Measurements from ENCODE around the gene EIF1. TPM values are rescaled to one million over a fixed set of nuclear protein-coding genes. Genes with fewer than 3 reads are reported as not detected.
A peak's percentile ranks its signal among the peaks of the same experiment; 100 is the strongest.

EIF1 gene
- total RNA-seq, 4 donors from 2014 or later, result 238 to 471 (median 430) TPM

- 42% methylated on average over 5 of the region's 5 CpGs for WGBS
- TF ChIP-seq POLR2A (IDR thresholded peaks at IDR 0.05) (no peak), CTCF (IDR thresholded peaks at IDR 0.05) (no peak), EP300 (IDR thresholded peaks at IDR 0.05) (no peak), POLR2AphosphoS5 (IDR thresholded peaks at IDR 0.05) (no peak)
- Histone ChIP-seq H3K27me3 (peaks cover 52% of the 10 kb centered on the region), H3K4me3 (no peak overlapping the region), H3K4me1 (peaks cover 36% of the 10 kb centered on the region), H3K27ac (no peak overlapping the region), H3K9me3 (no peaks in the 10 kb centered on the region), H3K36me3 (no peaks in the 10 kb centered on the region)
- DNase-seq (ENCODE audit: low spot score in 2 of 2), result no peak
These were observed 49.0 kb downstream of the EIF1 start for GRCh38 chr17:41737680-41738023.

- H3K4me3 ChIP-seq, result no peak overlapping the region
- H3K36me3 ChIP-seq, result no peaks in the 10 kb centered on the region
- DNase-seq (ENCODE audit: low spot score in 2 of 2), result peak in 1 of 2 donors; percentile 86
- no peak for TF ChIP-seq POLR2A (IDR thresholded peaks at IDR 0.05)
- peak; percentile 96 to 99 for TF ChIP-seq CTCF (IDR thresholded peaks at IDR 0.05)
- TF ChIP-seq EP300 (IDR thresholded peaks at IDR 0.05), result no peak
- H3K27me3 ChIP-seq, result peaks cover 46% of the 10 kb centered on the region
- H3K4me1 ChIP-seq, result peaks cover 36% of the 10 kb centered on the region
- H3K27ac ChIP-seq, result no peak overlapping the region
- H3K9me3 ChIP-seq, result no peaks in the 10 kb centered on the region
- WGBS, result 32% methylated on average over 9 of the region's 10 CpGs
These were observed 49.6 kb downstream of the EIF1 start for GRCh38 chr17:41738077-41738800.

GRCh38 chr17:41738801-41739112 is 50.1 kb downstream of the EIF1 start:
- no peak overlapping the region for H3K4me3 ChIP-seq
- H3K27me3 ChIP-seq, result peaks cover 41% of the 10 kb centered on the region
- H3K36me3 ChIP-seq, result no peaks in the 10 kb centered on the region
- DNase-seq (ENCODE audit: low spot score in 2 of 2), result no peak
- H3K4me1 ChIP-seq, result peaks cover 31% of the 10 kb centered on the region
- WGBS, result 91% methylated on average over 5 of the region's 5 CpGs
- H3K27ac ChIP-seq, result no peak overlapping the region
- H3K9me3 ChIP-seq, result no peaks in the 10 kb centered on the region
- no peak for TF ChIP-seq POLR2AphosphoS5 (IDR thresholded peaks at IDR 0.05)

- Histone ChIP-seq H3K9me3 (no peaks in the 10 kb centered on the region), H3K4me3 (no peak overlapping the region), H3K27ac (no peak overlapping the region), H3K27me3 (peaks cover 31% of the 10 kb centered on the region), H3K4me1 (peaks cover 21% of the 10 kb centered on the region), H3K36me3 (no peaks in the 10 kb centered on the region)
- TF ChIP-seq EP300 (IDR thresholded peaks at IDR 0.05), result no peak
- TF ChIP-seq POLR2AphosphoS5 (IDR thresholded peaks at IDR 0.05), result no peak
- TF ChIP-seq POLR2A (IDR thresholded peaks at IDR 0.05), result no peak
- TF ChIP-seq CTCF (IDR thresholded peaks at IDR 0.05), result no peak
- WGBS, result 73% methylated on average over 7 of the region's 9 CpGs
- DNase-seq (ENCODE audit: low spot score in 2 of 2), result no peak
These were observed 51.1 kb downstream of the EIF1 start for GRCh38 chr17:41739661-41740352.

- Histone ChIP-seq H3K9me3 (no peaks in the 10 kb centered on the region), H3K27me3 (peaks cover 24% of the 10 kb centered on the region), H3K4me1 (peaks cover 14% of the 10 kb centered on the region), H3K27ac (no peak overlapping the region), H3K36me3 (no peaks in the 10 kb centered on the region), H3K4me3 (no peak overlapping the region)
- TF ChIP-seq EP300 (IDR thresholded peaks at IDR 0.05), result no peak
- TF ChIP-seq POLR2AphosphoS5 (IDR thresholded peaks at IDR 0.05), result no peak
- no peak for TF ChIP-seq POLR2A (IDR thresholded peaks at IDR 0.05)
- 94% methylated on average over 5 of the region's 5 CpGs for WGBS
- no peak for DNase-seq (ENCODE audit: low spot score in 2 of 2)
These were observed 51.8 kb downstream of the EIF1 start for GRCh38 chr17:41740506-41740905.

- H3K4me1 ChIP-seq, result peaks cover 14% of the 10 kb centered on the region
- H3K9me3 ChIP-seq, result no peaks in the 10 kb centered on the region
- TF ChIP-seq EP300 (IDR thresholded peaks at IDR 0.05), result no peak
- no peak for TF ChIP-seq POLR2A (IDR thresholded peaks at IDR 0.05)
- TF ChIP-seq POLR2AphosphoS5 (IDR thresholded peaks at IDR 0.05), result no peak
- H3K36me3 ChIP-seq, result no peaks in the 10 kb centered on the region
- no peak overlapping the region for H3K4me3 ChIP-seq
- H3K27ac ChIP-seq, result no peak overlapping the region
- 65% methylated on average over 9 of the region's 9 CpGs for WGBS
- H3K27me3 ChIP-seq, result peaks cover 12% of the 10 kb centered on the region
- DNase-seq (ENCODE audit: low spot score in 2 of 2), result no peak
These were observed 53.0 kb downstream of the EIF1 start for GRCh38 chr17:41741709-41742108.

Other genes starting within 250 kb of the EIF1 start
- 10 to 100 TPM in 1 of 4 donors, 1 to 10 TPM in 2, not detected in 1; 1.6 to 21.6 (median 3.9) TPM for gene KRT38, start 247.9 kb upstream of the EIF1 start, total RNA-seq
- 10 to 100 TPM in 3 of 4 donors, under 1 TPM in 1; 0.40 to 71.2 (median 14.8) TPM for gene KRT32, start 221.5 kb upstream of the EIF1 start, total RNA-seq
- gene KRT35, start 207.7 kb upstream of the EIF1 start, total RNA-seq, result 100 to 1,000 TPM in 1 of 4 donors, 10 to 100 TPM in 2, 1 to 10 TPM in 1; 2.5 to 156 (median 38.8) TPM
- 1 to 10 TPM in 2 of 4 donors, under 1 TPM in 1, not detected in 1; 0.79 to 3.9 (median 1.2) TPM for gene KRT36, start 199.0 kb upstream of the EIF1 start, total RNA-seq
- gene KRT13, start 183.3 kb upstream of the EIF1 start, total RNA-seq, result under 1 TPM in 1 of 4 donors, not detected in 3; 0.51 TPM
- gene KRT15, start 170.0 kb upstream of the EIF1 start, total RNA-seq, result 1,000 to 10,000 TPM in 3 of 4 donors, 100 to 1,000 TPM in 1; 690 to 2,507 (median 1,431) TPM
- gene KRT19, start 160.6 kb upstream of the EIF1 start, total RNA-seq, result 100 to 1,000 TPM; 180 to 307 (median 215) TPM
- gene KRT9, start 116.8 kb upstream of the EIF1 start, total RNA-seq, result 1 to 10 TPM in 1 of 4 donors, under 1 TPM in 3; 0.68 to 1.6 (median 0.82) TPM
- over 10,000 TPM in 2 of 4 donors, 1,000 to 10,000 TPM in 2; 7,400 to 12,534 (median 10,685) TPM for gene KRT14, start 102.0 kb upstream of the EIF1 start, total RNA-seq
- gene KRT16, start 76.1 kb upstream of the EIF1 start, total RNA-seq, result 100 to 1,000 TPM in 3 of 4 donors, 10 to 100 TPM in 1; 65.7 to 772 (median 341) TPM
- 1,000 to 10,000 TPM in 2 of 4 donors, 100 to 1,000 TPM in 2; 434 to 2,751 (median 1,314) TPM for gene KRT17, start 64.3 kb upstream of the EIF1 start, total RNA-seq
- gene GAST, start 23.4 kb downstream of the EIF1 start, total RNA-seq, result not detected
- 1 to 10 TPM; 1.0 to 9.3 (median 1.2) TPM for gene HAP1, start 45.8 kb downstream of the EIF1 start, total RNA-seq
- gene JUP, start 97.8 kb downstream of the EIF1 start, total RNA-seq, result 1,000 to 10,000 TPM; 1,107 to 2,369 (median 1,992) TPM
- 10 to 100 TPM in 1 of 4 donors, 1 to 10 TPM in 3; 8.5 to 18.6 (median 9.2) TPM for gene P3H4, start 123.1 kb downstream of the EIF1 start, total RNA-seq
- gene FKBP10, start 124.1 kb downstream of the EIF1 start, total RNA-seq, result 10 to 100 TPM; 11.7 to 14.8 (median 12.4) TPM
- 10 to 100 TPM; 21.6 to 41.2 (median 30.7) TPM for gene NT5C3B, start 147.3 kb downstream of the EIF1 start, total RNA-seq
- under 1 TPM in 1 of 4 donors, not detected in 3; 0.30 TPM for gene KLHL10, start 148.9 kb downstream of the EIF1 start, total RNA-seq
- 10 to 100 TPM; 19.6 to 27.9 (median 21.4) TPM for gene KLHL11, start 176.5 kb downstream of the EIF1 start, total RNA-seq
- gene ACLY, start 230.1 kb downstream of the EIF1 start, total RNA-seq, result 10 to 100 TPM; 40.5 to 81.9 (median 72.9) TPM
- gene ODAD4, start 241.7 kb downstream of the EIF1 start, total RNA-seq, result 1 to 10 TPM in 2 of 4 donors, under 1 TPM in 1, not detected in 1; 0.42 to 1.9 (median 1.3) TPM